ENCODE data around the gene MYH7B. TPM values are rescaled to one million over a fixed set of nuclear protein-coding genes. Genes with fewer than 3 reads are reported as not detected.

MYH7B gene
- total and polyA plus RNA-seq, 7 donors: 5.7 to 101 (median 11.5) TPM

- DNase-seq: no peak
- Histone ChIP-seq H3K4me1 (no peaks in the 10 kb centered on the region), H3K27me3 (ENCODE audit: insufficient read depth in 3 of 3, low read length in 2 of 3) (no peaks in the 10 kb centered on the region), H3K36me3 (ENCODE audit: insufficient read depth in 1 of 2, low read depth in 1 of 2) (peaks cover 2 to 74% of the 10 kb centered on the region in 2 donors), H3K9me3 (no peaks in the 10 kb centered on the region), H3K4me3 (no peak overlapping the region), H3K27ac (peak overlapping the region; percentile 36)
- ATAC-seq: peak; percentile 10 to 62 (median 51)
- TF ChIP-seq CTCF (IDR thresholded peaks at IDR 0.05): no peak
- 77 to 87% (median 83%) methylated on average over 22 of the region's 22 CpGs for WGBS, 3 donors
- intact Hi-C loops (cut with DNase I): no loop called here
Measured at GRCh38 chr20:34993941-34994508, 38.4 kb downstream of the MYH7B start.

GRCh38 chr20:34994509-34995131, 39.0 kb downstream of the MYH7B start:
- Histone ChIP-seq H3K4me1 (no peaks in the 10 kb centered on the region), H3K27me3 (ENCODE audit: insufficient read depth in 3 of 3, low read length in 2 of 3) (no peaks in the 10 kb centered on the region), H3K36me3 (ENCODE audit: insufficient read depth in 1 of 2, low read depth in 1 of 2) (peaks cover 2 to 77% of the 10 kb centered on the region in 2 donors), H3K9me3 (no peaks in the 10 kb centered on the region), H3K27ac (peak overlapping the region; percentile 36), H3K4me3 (no peak overlapping the region)
- ATAC-seq: no peak
- TF ChIP-seq CTCF (IDR thresholded peaks at IDR 0.05): no peak
- intact Hi-C loops (cut with DNase I): no loop called here
- no peak for DNase-seq
- 69 to 73% (median 71%) methylated on average over 14 of the region's 14 CpGs for WGBS, 3 donors

- no peak for TF ChIP-seq CTCF (IDR thresholded peaks at IDR 0.05)
- Histone ChIP-seq H3K9me3 (no peaks in the 10 kb centered on the region), H3K4me1 (no peaks in the 10 kb centered on the region), H3K36me3 (ENCODE audit: insufficient read depth in 1 of 2, low read depth in 1 of 2) (peaks cover 2 to 78% of the 10 kb centered on the region in 2 donors), H3K27ac (peak overlapping the region; percentile 36), H3K4me3 (no peak overlapping the region), H3K27me3 (ENCODE audit: insufficient read depth in 3 of 3, low read length in 2 of 3) (no peaks in the 10 kb centered on the region)
- DNase-seq: no peak
- ATAC-seq: no peak
- 69 to 80% (median 70%) methylated on average over 14 of the region's 14 CpGs for WGBS, 3 donors
- intact Hi-C loops (cut with DNase I): no loop called here
Measured at GRCh38 chr20:34995192-34995591, 39.5 kb downstream of the MYH7B start.

GRCh38 chr20:34995696-34996095, 40.0 kb downstream of the MYH7B start:
- Histone ChIP-seq H3K9me3 (no peaks in the 10 kb centered on the region), H3K4me3 (no peak overlapping the region), H3K4me1 (no peaks in the 10 kb centered on the region), H3K27me3 (ENCODE audit: insufficient read depth in 3 of 3, low read length in 2 of 3) (no peaks in the 10 kb centered on the region), H3K36me3 (ENCODE audit: insufficient read depth in 1 of 2, low read depth in 1 of 2) (peaks cover 2 to 83% of the 10 kb centered on the region in 2 donors), H3K27ac (no peak overlapping the region)
- no peak for TF ChIP-seq CTCF (IDR thresholded peaks at IDR 0.05)
- ATAC-seq (no peak), DNase-seq (no peak)
- 83 to 90% (median 83%) methylated on average over 7 of the region's 7 CpGs for WGBS, 3 donors
- intact Hi-C loops (cut with DNase I): no loop called here
